Muscle of back (tissue), 11 donors: ENCODE data around the gene TBC1D10A. TPM values are rescaled to one million over a fixed set of nuclear protein-coding genes. Genes with fewer than 3 reads are reported as not detected.
A peak's percentile ranks its signal among the peaks of the same experiment; 100 is the strongest.

ENCODE experiments used
- DNase-seq, 3 donors: peaks; one replicate each; pipeline versions ENCODE4 v3.0.0 to v3.0.0-alpha.2; 2013
- polyA plus RNA-seq, 10 donors: library from polyadenylated mRNA; unstranded; fragments of 120-200 nt; gene quantifications; one replicate each; pipeline ENCODE4 v1.2.1, GENCODE V29; 2013; ENCODE audit not compliant: insufficient read length in 10 of 10

The TBC1D10A gene
- polyA plus RNA-seq, 10 donors = 5.0 to 9.5 (median 7.0) TPM

DNA sequence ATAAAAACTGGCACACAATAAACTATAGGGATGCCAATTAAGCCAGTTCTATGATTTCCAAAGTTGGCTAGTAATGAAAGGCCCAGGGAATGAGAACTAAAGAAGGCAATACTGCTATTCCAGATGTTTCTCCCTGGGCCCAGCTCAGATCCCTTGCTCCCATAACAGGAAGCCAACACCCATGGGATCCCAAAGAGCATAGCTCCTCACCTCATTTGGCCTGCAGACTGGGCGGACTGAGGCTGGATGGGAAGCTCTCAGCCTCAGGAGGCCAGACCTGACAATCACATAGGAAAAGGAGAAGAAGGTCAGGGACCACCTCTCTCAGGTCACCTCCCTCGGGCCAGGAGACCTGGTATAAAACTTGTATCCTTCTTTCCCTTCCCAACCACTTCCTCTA lies 5.3 kb downstream of the TBC1D10A start:
- DNase-seq = no peak

- no peak for DNase-seq
Measured at GRCh38 chr22:30320021-30320556, 6.7 kb downstream of the TBC1D10A start.

DNA sequence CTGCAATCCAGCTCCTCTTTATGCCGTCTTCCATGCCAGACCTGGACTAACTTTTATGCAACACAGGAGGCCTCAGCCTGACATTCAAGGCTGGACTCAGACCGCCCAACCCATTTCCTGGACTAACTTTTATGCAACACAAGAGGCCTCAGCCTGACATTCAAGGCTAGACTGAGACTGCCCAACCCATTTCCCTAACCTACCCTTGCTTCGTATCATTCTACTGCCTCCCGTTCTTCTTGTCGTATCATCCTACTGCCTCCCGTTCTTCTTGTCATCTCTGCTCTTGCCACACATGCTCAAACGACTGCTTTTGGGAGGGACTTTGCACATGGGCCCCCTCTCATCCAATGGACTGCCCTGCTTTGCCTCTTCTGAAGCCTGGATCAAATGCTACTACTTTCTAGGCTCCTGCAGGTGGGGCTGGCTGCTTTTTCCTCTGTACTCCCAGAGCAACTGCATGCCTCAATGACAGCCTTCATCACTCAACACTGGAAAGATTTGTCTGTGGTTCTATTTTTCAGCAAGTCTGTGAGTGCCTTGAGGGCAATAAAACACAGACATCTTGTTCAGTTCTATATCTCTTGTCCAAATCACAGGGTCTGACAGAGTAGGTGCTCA lies 7.8 kb downstream of the TBC1D10A start:
- no peak for DNase-seq

- DNase-seq = no peak
Measured at GRCh38 chr22:30317778-30318177, 9.0 kb downstream of the TBC1D10A start.

DNA sequence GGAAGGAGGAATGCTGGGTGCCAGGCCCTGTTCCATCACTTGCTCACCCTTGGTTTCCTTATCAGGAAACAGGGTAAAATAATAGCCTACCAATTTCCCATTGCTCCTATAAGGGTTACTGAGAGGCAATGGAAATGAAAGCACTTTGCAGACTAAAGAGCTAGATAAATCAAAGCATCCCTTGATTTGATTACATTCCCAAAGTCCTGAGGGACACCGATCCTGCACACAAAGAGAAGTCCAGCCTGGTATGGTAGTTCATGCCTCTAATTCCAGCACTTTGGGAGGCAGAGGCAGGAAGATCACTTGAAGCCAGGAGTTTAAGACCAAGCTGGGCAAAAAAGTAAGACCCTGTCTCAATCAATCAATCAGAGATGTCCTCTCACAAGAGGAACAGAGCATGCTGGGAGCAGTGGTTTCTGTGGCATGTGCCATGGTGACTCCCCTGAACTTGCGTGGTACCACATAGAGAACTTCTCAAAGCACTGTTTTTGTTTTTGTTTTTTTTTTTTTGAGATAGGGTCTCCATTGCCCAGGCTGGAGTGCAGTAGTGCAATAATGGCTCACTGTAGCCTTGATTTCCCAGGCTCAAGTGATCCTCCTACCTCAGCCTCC lies 10.7 kb downstream of the TBC1D10A start:
- no peak for DNase-seq

DNA sequence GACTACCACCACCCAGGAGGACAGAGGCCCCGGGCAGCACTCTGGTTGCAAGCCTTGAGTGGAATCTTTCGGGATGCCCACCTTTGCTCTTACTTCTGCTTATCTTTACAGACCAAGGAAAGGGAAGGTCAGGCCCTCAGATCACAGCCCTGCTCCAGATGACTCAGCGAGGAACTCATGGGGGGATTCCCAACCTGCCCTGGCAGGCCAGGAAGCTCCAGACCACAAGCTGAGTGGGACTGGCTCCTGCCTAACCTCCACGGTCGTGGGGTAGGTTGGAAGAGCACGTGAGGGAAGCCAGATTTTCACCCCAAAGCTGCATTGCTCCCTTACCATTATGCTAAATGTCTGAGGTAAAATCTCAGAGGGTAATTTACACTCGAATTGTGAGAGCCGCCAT lies 11.8 kb downstream of the TBC1D10A start:
- DNase-seq = no peak

DNA sequence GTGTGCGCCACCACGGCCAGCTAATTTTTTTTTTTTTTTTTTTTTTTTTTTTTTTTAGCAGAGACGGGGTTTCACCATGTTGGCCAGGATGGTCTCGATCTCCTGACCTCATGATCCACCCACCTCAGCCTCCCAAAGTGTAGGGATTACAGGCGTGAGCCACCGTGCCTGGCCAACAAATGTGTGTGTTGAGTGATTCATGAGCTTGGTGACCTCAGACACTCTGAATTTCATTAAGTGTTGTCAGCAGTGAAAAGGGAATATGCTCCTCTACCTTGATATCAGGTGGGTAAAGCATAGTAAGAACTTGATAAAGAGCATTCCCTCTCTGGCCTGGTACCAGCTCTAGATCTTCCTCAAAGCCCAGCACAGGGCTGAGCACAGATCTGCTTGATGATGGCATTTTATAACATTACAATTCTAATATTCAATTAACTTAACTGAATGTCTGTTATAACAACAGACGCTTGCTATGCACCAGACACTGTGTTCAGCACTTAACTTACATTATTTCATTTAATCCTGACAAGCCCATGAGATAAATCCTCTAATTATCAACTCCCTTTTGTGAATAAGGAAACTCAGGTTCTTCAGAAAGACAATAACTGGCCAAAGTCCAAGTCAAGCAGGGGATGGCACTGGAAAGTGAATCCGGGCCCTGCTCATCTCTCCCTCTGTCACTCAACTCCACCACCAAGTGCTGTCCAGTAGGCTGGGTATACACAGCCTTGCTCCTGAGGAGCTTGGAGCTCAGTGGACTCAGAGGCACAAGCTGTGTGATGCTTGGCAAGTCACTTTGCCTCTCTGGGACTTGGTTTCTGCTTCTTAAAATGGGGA lies 13.0 kb downstream of the TBC1D10A start:
- DNase-seq = no peak

DNA sequence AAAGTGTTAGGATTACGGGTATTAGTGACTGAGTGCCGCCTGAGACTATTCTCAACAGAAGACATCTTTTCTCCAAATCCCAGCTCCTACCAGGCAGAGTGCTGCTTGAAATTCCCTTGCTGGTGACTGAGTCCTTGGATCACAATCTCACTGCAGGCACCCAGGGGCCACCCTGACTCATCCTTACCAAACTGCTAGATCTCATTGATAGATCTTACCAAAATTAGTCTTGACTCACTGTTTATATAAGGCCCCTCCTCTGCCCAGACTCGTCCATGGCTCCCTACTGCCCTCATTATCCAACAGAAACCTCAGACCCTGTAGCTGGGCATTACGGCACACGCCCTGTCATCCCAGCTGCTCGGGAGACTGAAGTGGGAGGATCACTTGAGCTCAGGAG lies 14.7 kb downstream of the TBC1D10A start:
- DNase-seq = no peak

GRCh38 chr22:30310881-30311771 lies 15.6 kb downstream of the TBC1D10A start:
- no peak for DNase-seq

- no peak for DNase-seq
Measured at GRCh38 chr22:30309951-30310741, 16.6 kb downstream of the TBC1D10A start.

GRCh38 chr22:30308518-30309230 lies 18.1 kb downstream of the TBC1D10A start:
- DNase-seq = no peak

- no peak for DNase-seq
Measured at GRCh38 chr22:30308093-30308492, 18.6 kb downstream of the TBC1D10A start.

DNA sequence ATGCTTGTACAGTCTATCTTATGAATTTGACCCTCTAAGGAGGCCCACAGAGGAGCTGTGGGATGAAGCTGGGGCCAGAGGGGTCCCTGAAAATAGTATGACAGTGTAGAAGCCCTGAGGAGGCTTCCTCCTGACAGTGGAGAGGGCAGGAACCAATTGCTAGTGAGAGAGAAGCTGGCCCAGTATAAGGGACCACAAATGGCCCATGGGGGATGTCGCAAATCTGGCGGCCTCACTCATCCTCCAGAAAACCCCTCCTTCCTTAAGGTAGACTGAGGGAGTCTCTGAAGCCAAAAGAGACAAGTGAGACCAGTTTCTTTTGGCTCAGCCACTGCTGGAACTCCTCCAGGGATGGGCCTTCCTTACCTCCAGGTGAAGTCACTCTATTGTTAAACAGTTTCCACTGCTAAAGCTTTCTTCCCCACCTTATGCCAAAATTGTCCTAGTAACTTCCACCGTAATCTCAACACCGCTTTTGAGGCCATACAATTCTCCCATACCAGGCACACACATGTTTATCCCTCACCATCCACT lies 19.6 kb downstream of the TBC1D10A start:
- no peak for DNase-seq

- no peak for DNase-seq
Measured at GRCh38 chr22:30306627-30307011, 20.1 kb downstream of the TBC1D10A start.

- DNase-seq = no peak
Measured at GRCh38 chr22:30305906-30306626, 20.7 kb downstream of the TBC1D10A start.

GRCh38 chr22:30305519-30305905 lies 21.2 kb downstream of the TBC1D10A start:
- DNase-seq = peak in 2 of 3 donors; percentile 73 to 86

- DNase-seq = no peak
Measured at GRCh38 chr22:30304495-30305244, 22.1 kb downstream of the TBC1D10A start.

DNA sequence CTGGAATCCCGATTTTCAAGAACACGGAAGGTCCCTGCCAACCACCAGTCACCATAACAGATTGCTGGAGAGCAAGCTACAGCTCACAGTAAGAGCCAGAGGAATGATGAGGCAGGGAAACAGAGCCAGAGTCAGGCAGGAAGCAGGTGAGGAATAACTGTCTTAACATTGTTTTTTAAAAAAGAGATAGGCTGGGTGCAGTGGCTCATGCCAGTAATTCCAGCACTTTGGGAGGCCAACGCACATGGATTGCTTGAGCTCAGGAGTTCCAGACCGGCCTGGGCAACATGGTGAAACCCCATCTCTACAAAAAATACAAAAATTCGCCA lies 24.0 kb downstream of the TBC1D10A start:
- no peak for DNase-seq
